GM12891 (cell line): ENCODE measurements around the gene TESK2.

Source experiments
- DNase-seq: peaks from one replicate; pipeline ENCODE4 v3.0.0; 2011; ENCODE audit warnings: low spot score; ENCODE audit not compliant: insufficient read length
- FAIRE-seq: peaks from 2 replicates; lab custom pipeline; 2011; peaks lifted over from hg19 to GRCh38; lab: Jason Lieb, UNC
- PAX5 ChIP-seq: IDR thresholded peaks from 2 replicates; pipeline ENCODE4 v1.6.1; 2011; ENCODE audit warnings: low read length, moderate library complexity, mild to moderate bottlenecking; ENCODE audit not compliant: insufficient read depth, severe bottlenecking
- POLR2A ChIP-seq: IDR thresholded peaks from 2 replicates; pipeline ENCODE4 v1.6.1; 2011; ENCODE audit warnings: low read depth, low read length, control low read depth
- POLR2AphosphoS5 ChIP-seq: IDR thresholded peaks from 2 replicates; pipeline ENCODE4 v1.6.1; 2011; ENCODE audit warnings: low read depth, low read length, control low read depth
- POU2F2 ChIP-seq: IDR thresholded peaks from 2 replicates; pipeline ENCODE4 v1.6.1; 2011; ENCODE audit warnings: low read depth, mild to moderate bottlenecking, control low read depth, low read length, moderate library complexity
- SPI1 ChIP-seq: IDR thresholded peaks from 2 replicates; pipeline ENCODE4 v1.6.1; 2011; ENCODE audit warnings: low read depth, low read length, control low read depth
- TAF1 ChIP-seq: IDR thresholded peaks from 2 replicates; pipeline ENCODE4 v1.6.1; 2011; ENCODE audit warnings: low read depth, low read length, control low read depth

Gene TESK2

GRCh38 chr1:45446950-45447672 lies 43.9 kb downstream of the TESK2 start:
- TF ChIP-seq PAX5 = no peak
- no peak for TF ChIP-seq POLR2A
- TF ChIP-seq TAF1 = no peak
- TF ChIP-seq POLR2AphosphoS5 = no peak
- TF ChIP-seq POU2F2 = no peak
- TF ChIP-seq SPI1 = no peak
- FAIRE-seq = no peak
- no peak for DNase-seq

GRCh38 chr1:45446530-45446929 lies 44.4 kb downstream of the TESK2 start:
- no peak for FAIRE-seq
- TF ChIP-seq POU2F2 = no peak
- no peak for TF ChIP-seq POLR2A
- TF ChIP-seq SPI1 = no peak
- TF ChIP-seq TAF1 = no peak
- no peak for TF ChIP-seq PAX5
- TF ChIP-seq POLR2AphosphoS5 = no peak
- DNase-seq = no peak

- FAIRE-seq (peak; percentile 35), DNase-seq (no peak)
These were observed 46.3 kb downstream of the TESK2 start for GRCh38 chr1:45444609-45445131.

GRCh38 chr1:45443580-45444446 lies 47.1 kb downstream of the TESK2 start:
- TF ChIP-seq TAF1 (no peak), POLR2A (no peak), POLR2AphosphoS5 (no peak), SPI1 (no peak), POU2F2 (no peak), PAX5 (no peak)
- no peak for DNase-seq
- no peak for FAIRE-seq

More at GRCh38 chr1:45444609-45445131, 46.3 kb downstream of the TESK2 start:
- TF ChIP-seq SPI1 (no peak), PAX5 (no peak), POLR2AphosphoS5 (no peak), POLR2A (no peak), POU2F2 (no peak), TAF1 (no peak)

- DNase-seq = no peak
- no peak for TF ChIP-seq SPI1
- TF ChIP-seq POLR2A = no peak
- FAIRE-seq = no peak
These were observed 48.7 kb downstream of the TESK2 start for GRCh38 chr1:45442272-45442671.

GRCh38 chr1:45437323-45437722 lies 53.6 kb downstream of the TESK2 start:
- no peak for FAIRE-seq
- TF ChIP-seq POLR2AphosphoS5 (no peak), TAF1 (no peak), PAX5 (no peak), SPI1 (no peak), POU2F2 (no peak), POLR2A (no peak)
- DNase-seq = no peak

- no peak for DNase-seq
- no peak for FAIRE-seq
- TF ChIP-seq POU2F2 = no peak
- TF ChIP-seq SPI1 = no peak
- TF ChIP-seq PAX5 = no peak
- TF ChIP-seq POLR2A = no peak
- TF ChIP-seq TAF1 = no peak
- no peak for TF ChIP-seq POLR2AphosphoS5
These were observed 60.5 kb downstream of the TESK2 start for GRCh38 chr1:45430490-45430889.

- FAIRE-seq = no peak
- DNase-seq = no peak
- TF ChIP-seq SPI1 = no peak
- TF ChIP-seq PAX5 = no peak
- TF ChIP-seq POLR2AphosphoS5 = no peak
- TF ChIP-seq POU2F2 = no peak
- no peak for TF ChIP-seq POLR2A
- no peak for TF ChIP-seq TAF1
These were observed 61.3 kb downstream of the TESK2 start for GRCh38 chr1:45429561-45430159.
